A673 (cell line): ENCODE measurements around the gene SECTM1. TPM values are rescaled to one million over a fixed set of nuclear protein-coding genes. Genes with fewer than 3 reads are reported as not detected.
A peak's percentile ranks its signal among the peaks of the same experiment; 100 is the strongest.

ENCODE experiments used
- BruUV-seq: library from RNA; stranded (reverse); fragments of 400-500 nt; replicated peaks from 2 replicates; lab custom pipeline; 2021; lab: Mats Ljungman, UMichigan
- CTCF ChIA-PET: fragments of 300-600 bp; sonication (Branson Sonifier 250); formaldehyde crosslinking; loops from one replicate; lab custom pipeline; 2022; ENCODE audit warnings: antibody characterized with exemption; lab: Charles Lee
- POLR2A ChIA-PET: fragments of 300-600 bp; sonication (Branson Sonifier 250); formaldehyde crosslinking; loops from one replicate; lab custom pipeline; 2022; ENCODE audit warnings: antibody characterized with exemption; ENCODE audit not compliant: low non-redundant PET; lab: Charles Lee
- DNase-seq: peaks from one replicate; pipeline ENCODE4 v3.0.0-alpha.2; 2015; ENCODE audit warnings: low spot score
- H3K27ac ChIP-seq: fragments of 200-600 bp; sonication (generic); 2 replicates; pipeline ENCODE4 v1.5.1; 2016; ENCODE audit warnings: mixed run types, low read depth, mild to moderate bottlenecking, mixed read lengths, antibody characterized with exemption, low read length; ENCODE audit not compliant: poor library complexity, severe bottlenecking
- H3K27me3 ChIP-seq: fragments of 200-600 bp; sonication (generic); replicated peaks from 2 replicates; pipeline ENCODE4 v1.6.1; 2017; ENCODE audit warnings: mixed run types, low read depth, mild to moderate bottlenecking, mixed read lengths, antibody characterized with exemption, low read length; ENCODE audit not compliant: insufficient read depth, poor library complexity
- H3K36me3 ChIP-seq: fragments of 200-600 bp; sonication (generic); 2 replicates; pipeline ENCODE4 v1.6.1; 2016; ENCODE audit warnings: mixed run types, mild to moderate bottlenecking, mixed read lengths, antibody characterized with exemption, low read length; ENCODE audit not compliant: insufficient read depth, poor library complexity, severe bottlenecking
- H3K4me1 ChIP-seq: fragments of 200-600 bp; sonication (generic); 2 replicates; pipeline ENCODE4 v1.6.1; 2017; ENCODE audit warnings: mixed run types, mild to moderate bottlenecking, mixed read lengths, antibody characterized with exemption, low read length; ENCODE audit not compliant: insufficient read depth, poor library complexity, severe bottlenecking
- H3K4me3 ChIP-seq: fragments of 200-600 bp; sonication (generic); 2 replicates; pipeline ENCODE4 v1.5.1; 2016; ENCODE audit warnings: low read depth, mixed run types, mild to moderate bottlenecking, mixed read lengths, low read length; ENCODE audit not compliant: poor library complexity, severe bottlenecking
- H3K9me3 ChIP-seq: fragments of 200-600 bp; sonication (generic); 2 replicates; pipeline ENCODE4 v1.6.1; 2016; ENCODE audit warnings: mixed run types, low read depth, mild to moderate bottlenecking, mixed read lengths, antibody characterized with exemption, low read length; ENCODE audit not compliant: poor library complexity, severe bottlenecking
- EZH2 ChIP-seq: fragments of 200-600 bp; sonication (generic); IDR thresholded peaks from 2 replicates; pipeline ENCODE4 v1.6.1; 2017; ENCODE audit warnings: borderline replicate concordance, low read depth, mild to moderate bottlenecking, mixed read lengths, antibody characterized with exemption, low read length; ENCODE audit not compliant: poor library complexity, severe bottlenecking
- intact Hi-C: fragments of 100-400 bp; cut with micrococcal nuclease; formaldehyde crosslinking; loops from one replicate; pipeline ENCODE4 v1.10.0; 2022; ENCODE audit not compliant: unreplicated experiment
- total RNA-seq: library from RNA; stranded (reverse); gene quantifications from 2 replicates; pipeline ENCODE4 v1.2.3, GENCODE V29; 2021
- TF ChIP-seq, protein P1 (sequence below): fragments of 300-800, 200-600 bp; sonication (generic); conservative IDR thresholded peaks from 2 replicates; pipeline ENCODE4 v1.5.1; 2017; ENCODE audit warnings: low read depth, mild to moderate bottlenecking, antibody characterized with exemption, low read length, moderate library complexity, mixed read lengths

SECTM1 gene
- total RNA-seq, 1 experiment from 2014 or later: 1.4 TPM

DNA sequence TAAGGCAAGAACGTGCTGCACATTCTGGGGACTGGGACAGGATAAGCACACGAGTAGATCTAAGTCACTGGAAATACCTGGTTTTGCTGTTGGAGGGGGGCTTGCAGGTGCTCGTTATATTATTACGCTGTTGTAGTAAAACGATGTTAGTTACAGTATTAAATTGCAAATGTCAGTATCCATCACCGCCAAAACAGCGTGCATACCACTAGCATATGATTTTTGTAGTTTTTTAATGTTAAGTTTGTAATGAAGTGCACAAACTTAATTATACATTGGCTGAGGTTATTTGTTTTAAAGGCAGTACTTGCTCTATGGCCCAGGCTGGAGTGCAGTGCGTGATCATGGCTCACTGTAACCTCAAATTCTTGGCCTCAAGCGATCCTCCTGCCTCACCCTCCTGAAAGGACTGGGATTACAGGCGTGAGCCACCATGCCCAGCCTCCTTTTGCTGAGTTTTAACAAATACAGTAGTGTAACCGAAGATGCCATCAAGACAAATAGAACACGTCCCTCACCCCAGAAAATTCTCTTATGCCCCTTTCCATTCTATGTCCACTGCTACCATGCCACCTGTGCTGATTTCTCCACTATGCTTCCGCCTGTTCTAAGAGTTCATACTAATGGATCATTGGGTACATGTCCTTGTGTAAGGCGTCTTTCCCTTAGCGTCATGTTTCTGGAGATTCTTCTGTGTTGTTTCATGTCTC lies 39.3 kb downstream of the SECTM1 start:
- no peak for TF ChIP-seq EZH2
- TF ChIP-seq, protein P1, sequence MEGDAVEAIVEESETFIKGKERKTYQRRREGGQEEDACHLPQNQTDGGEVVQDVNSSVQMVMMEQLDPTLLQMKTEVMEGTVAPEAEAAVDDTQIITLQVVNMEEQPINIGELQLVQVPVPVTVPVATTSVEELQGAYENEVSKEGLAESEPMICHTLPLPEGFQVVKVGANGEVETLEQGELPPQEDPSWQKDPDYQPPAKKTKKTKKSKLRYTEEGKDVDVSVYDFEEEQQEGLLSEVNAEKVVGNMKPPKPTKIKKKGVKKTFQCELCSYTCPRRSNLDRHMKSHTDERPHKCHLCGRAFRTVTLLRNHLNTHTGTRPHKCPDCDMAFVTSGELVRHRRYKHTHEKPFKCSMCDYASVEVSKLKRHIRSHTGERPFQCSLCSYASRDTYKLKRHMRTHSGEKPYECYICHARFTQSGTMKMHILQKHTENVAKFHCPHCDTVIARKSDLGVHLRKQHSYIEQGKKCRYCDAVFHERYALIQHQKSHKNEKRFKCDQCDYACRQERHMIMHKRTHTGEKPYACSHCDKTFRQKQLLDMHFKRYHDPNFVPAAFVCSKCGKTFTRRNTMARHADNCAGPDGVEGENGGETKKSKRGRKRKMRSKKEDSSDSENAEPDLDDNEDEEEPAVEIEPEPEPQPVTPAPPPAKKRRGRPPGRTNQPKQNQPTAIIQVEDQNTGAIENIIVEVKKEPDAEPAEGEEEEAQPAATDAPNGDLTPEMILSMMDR: no peak
- intact Hi-C loops: no loop called here
- no peaks in the 10 kb centered on the region for H3K27me3 ChIP-seq
- no peaks in the 10 kb centered on the region for H3K36me3 ChIP-seq
- H3K27ac ChIP-seq: peak overlapping the region; percentile 64
- BruUV-seq: no TSS peak
- POLR2A ChIA-PET: no interaction called here
- CTCF ChIA-PET: no interaction called here
- H3K9me3 ChIP-seq: no peaks in the 10 kb centered on the region
- DNase-seq: no peak
- H3K4me3 ChIP-seq: peak overlapping the region; percentile 38
- peaks cover 19% of the 10 kb centered on the region for H3K4me1 ChIP-seq

- peak; percentile 99 for DNase-seq
- TF ChIP-seq, protein P1: no peak
- no peak for TF ChIP-seq EZH2
- Histone ChIP-seq H3K27ac (peak overlapping the region; percentile 92), H3K4me3 (peak overlapping the region; percentile 88), H3K4me1 (peaks cover 13% of the 10 kb centered on the region), H3K27me3 (no peaks in the 10 kb centered on the region), H3K9me3 (no peaks in the 10 kb centered on the region), H3K36me3 (no peaks in the 10 kb centered on the region)
- CTCF ChIA-PET: interaction anchor here (0.5 kb wide), 1 partner anchor 897 kb away, joined by 7 read pairs; the partner anchor contains the start of gene BAHCC1
- POLR2A ChIA-PET: interaction anchor here (0.7 kb wide), 1 partner anchor 107 kb away, joined by 3 read pairs; no protein-coding TSS in a partner anchor
- intact Hi-C loops: no loop called here
- TSS peak; percentile 88 for BruUV-seq
Measured at GRCh38 chr17:82292251-82293154, 41.1 kb downstream of the SECTM1 start.

- Histone ChIP-seq H3K4me3 (peak overlapping the region; percentile 88), H3K27me3 (no peaks in the 10 kb centered on the region), H3K9me3 (no peaks in the 10 kb centered on the region), H3K4me1 (peaks cover 9% of the 10 kb centered on the region), H3K27ac (peak overlapping the region; percentile 92), H3K36me3 (no peaks in the 10 kb centered on the region)
- POLR2A ChIA-PET: no interaction called here
- DNase-seq: no peak
- intact Hi-C loops: no loop called here
- TF ChIP-seq, protein P1: no peak
- TF ChIP-seq EZH2: no peak
- CTCF ChIA-PET: no interaction called here
- BruUV-seq: no TSS peak
Measured at GRCh38 chr17:82291582-82292250, 41.9 kb downstream of the SECTM1 start.
